ENCODE results near the gene ZNF157. TPM values are rescaled to one million over a fixed set of nuclear protein-coding genes. Genes with fewer than 3 reads are reported as not detected.

Gene ZNF157
- polyA plus RNA-seq, 1 of the 3 experiments (the other 2 are of a cell fraction) = 0.12 TPM

GRCh38 chrX:47460561-47460960, 90.2 kb downstream of the ZNF157 start:
- Histone ChIP-seq H3K9me3 (no peaks in the 10 kb centered on the region), H3K79me2 (ENCODE audit: insufficient read depth) (no peaks in the 10 kb centered on the region), H3K9ac (no peak overlapping the region), H3K4me2 (no peak overlapping the region), H3K36me3 (replicated peaks in 1 of 2; ENCODE audit: control insufficient read depth in 1 of 2, insufficient read depth in 2 of 2, low read length in 1 of 2) (peaks cover 2 to 4% of the 10 kb centered on the region in 2 experiments), H2AFZ (ENCODE audit: low read depth) (no peak overlapping the region), H3K27me3 (ENCODE audit: insufficient read depth) (no peaks in the 10 kb centered on the region), H3K4me3 (ENCODE audit: low read depth in 2 of 2, low read length in 1 of 2) (no peak overlapping the region), H3K27ac (ENCODE audit: low read depth in 2 of 2, low read length in 1 of 2) (no peak overlapping the region), H3K4me1 (ENCODE audit: control insufficient read depth in 1 of 2, insufficient read depth in 2 of 2, low read depth in 1 of 2, low read length in 1 of 2) (no peaks in the 10 kb centered on the region), H3F3A (replicated peaks; ENCODE audit: insufficient read depth) (no peaks in the 10 kb centered on the region), H3K9me2 (no peaks in the 10 kb centered on the region), H4K20me1 (ENCODE audit: insufficient read depth) (no peaks in the 10 kb centered on the region)
- TF ChIP-seq GATA2 (CRISPR knock-in tag; IDR thresholded peaks at IDR 0.05) (no peak), FOSL2 (IDR thresholded peaks at IDR 0.05; ENCODE audit: borderline replicate concordance, low read depth) (no peak), MEF2A (IDR thresholded peaks at IDR 0.05; ENCODE audit: borderline replicate concordance, low read depth) (no peak), PBX3 (IDR thresholded peaks at IDR 0.05) (no peak), EZH2phosphoT487 (IDR thresholded peaks at IDR 0.05; ENCODE audit: borderline replicate concordance, low read depth) (no peak), JUND (IDR thresholded peaks at IDR 0.05) (no peak), EP300 (IDR thresholded peaks at IDR 0.05; ENCODE audit: borderline replicate concordance in 1 of 2, low read depth in 1 of 2, low read length in 1 of 2) (no peak), RCOR1 (IDR thresholded peaks at IDR 0.05; ENCODE audit: low read length) (no peak), SIN3A (IDR thresholded peaks at IDR 0.05; ENCODE audit: borderline replicate concordance, low read depth, low read length) (no peak), ZBTB33 (IDR thresholded peaks at IDR 0.05; ENCODE audit: borderline replicate concordance, low read depth) (no peak), USF2 (IDR thresholded peaks at IDR 0.05; ENCODE audit: borderline replicate concordance, low read depth, low read length) (no peak), ELF1 (IDR thresholded peaks at IDR 0.05) (no peak)
- POLR2A ChIA-PET = no interaction called here
- CTCF ChIA-PET = no interaction called here
- WGBS (ENCODE audit: low lambda C conversion rate) = 37% methylated on average over 1 of the region's 1 CpG
- DNase-seq = no peak

Small RNA genes lying within 50 kb of the gene (small RNA-seq; reads per million reads assigned to genes)
- 0 to 4.2 (median 0.52) reads per million in 7 experiments for gene SNORA11C

Other genes with a start within 250 kb of the ZNF157 start
- 74.9 and 107 TPM in 2 replicates for gene NDUFB11, start 225.9 kb upstream of the ZNF157 start, polyA plus RNA-seq (2012; rRNA removed)
- gene RBM10, start 225.4 kb upstream of the ZNF157 start, polyA plus RNA-seq (2012; rRNA removed) = 24.7 and 34.4 TPM in 2 replicates
- gene UBA1, start 176.7 kb upstream of the ZNF157 start, polyA plus RNA-seq (2012; rRNA removed) = 249 and 283 TPM in 2 replicates
- gene CDK16, start 151.9 kb upstream of the ZNF157 start, polyA plus RNA-seq (2012; rRNA removed) = 115 and 116 TPM in 2 replicates
- gene USP11, start 137.6 kb upstream of the ZNF157 start, polyA plus RNA-seq (2012; rRNA removed) = 40.1 and 53.1 TPM in 2 replicates
- 2.7 and 3.1 TPM in 2 replicates for gene ZNF41, start 112.6 kb downstream of the ZNF157 start, polyA plus RNA-seq (2012; rRNA removed)
- 43.7 and 48.6 TPM in 2 replicates for gene ARAF, start 190.6 kb downstream of the ZNF157 start, polyA plus RNA-seq (2012; rRNA removed)
- gene TIMP1, start 211.9 kb downstream of the ZNF157 start, polyA plus RNA-seq (2012; rRNA removed) = 261 and 323 TPM in 2 replicates
- 0.02 and 0.08 TPM in 2 replicates for gene SYN1, start 249.3 kb downstream of the ZNF157 start, polyA plus RNA-seq (2012; rRNA removed)

Measured in SK-N-SH (cell line).